Measurements from ENCODE around the gene CER1. TPM values are rescaled to one million over a fixed set of nuclear protein-coding genes. Genes with fewer than 3 reads are reported as not detected.

CER1 gene
- total RNA-seq, 4 donors from 2014 or later: not detected

DNA sequence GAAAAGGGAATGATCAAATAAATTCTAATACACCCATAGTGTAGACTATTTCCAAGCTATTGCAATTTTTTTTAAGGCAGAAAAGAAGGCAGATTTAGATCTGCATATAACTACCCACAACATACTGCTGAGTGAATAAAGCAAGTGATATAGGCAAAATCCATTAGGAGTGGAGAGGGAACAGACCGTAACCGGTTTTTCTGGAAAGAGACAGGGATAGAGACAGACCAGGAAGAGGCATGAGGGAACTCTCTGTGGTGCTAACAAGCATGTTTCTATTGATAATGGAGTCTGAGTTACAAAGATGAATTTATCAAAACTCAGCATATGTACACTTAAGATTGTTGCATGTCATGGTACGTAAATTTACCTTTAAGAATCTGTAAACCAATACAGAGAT is 43.8 kb downstream of the CER1 start:
- TF ChIP-seq POLR2AphosphoS5 (IDR thresholded peaks at IDR 0.05) (no peak), EP300 (IDR thresholded peaks at IDR 0.05) (no peak), POLR2A (IDR thresholded peaks at IDR 0.05) (no peak)
- TF ChIP-seq, protein P1, sequence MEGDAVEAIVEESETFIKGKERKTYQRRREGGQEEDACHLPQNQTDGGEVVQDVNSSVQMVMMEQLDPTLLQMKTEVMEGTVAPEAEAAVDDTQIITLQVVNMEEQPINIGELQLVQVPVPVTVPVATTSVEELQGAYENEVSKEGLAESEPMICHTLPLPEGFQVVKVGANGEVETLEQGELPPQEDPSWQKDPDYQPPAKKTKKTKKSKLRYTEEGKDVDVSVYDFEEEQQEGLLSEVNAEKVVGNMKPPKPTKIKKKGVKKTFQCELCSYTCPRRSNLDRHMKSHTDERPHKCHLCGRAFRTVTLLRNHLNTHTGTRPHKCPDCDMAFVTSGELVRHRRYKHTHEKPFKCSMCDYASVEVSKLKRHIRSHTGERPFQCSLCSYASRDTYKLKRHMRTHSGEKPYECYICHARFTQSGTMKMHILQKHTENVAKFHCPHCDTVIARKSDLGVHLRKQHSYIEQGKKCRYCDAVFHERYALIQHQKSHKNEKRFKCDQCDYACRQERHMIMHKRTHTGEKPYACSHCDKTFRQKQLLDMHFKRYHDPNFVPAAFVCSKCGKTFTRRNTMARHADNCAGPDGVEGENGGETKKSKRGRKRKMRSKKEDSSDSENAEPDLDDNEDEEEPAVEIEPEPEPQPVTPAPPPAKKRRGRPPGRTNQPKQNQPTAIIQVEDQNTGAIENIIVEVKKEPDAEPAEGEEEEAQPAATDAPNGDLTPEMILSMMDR (IDR thresholded peaks at IDR 0.05): no peak
- H3K4me1 ChIP-seq: no peaks in the 10 kb centered on the region
- H3K4me3 ChIP-seq: no peak overlapping the region
- 86% methylated on average over 3 of the region's 3 CpGs for WGBS
- H3K9me3 ChIP-seq: no peaks in the 10 kb centered on the region
- no peak for DNase-seq (ENCODE audit: low spot score in 2 of 2)
- no peak overlapping the region for H3K27ac ChIP-seq
- H3K36me3 ChIP-seq: no peaks in the 10 kb centered on the region
- H3K27me3 ChIP-seq: no peaks in the 10 kb centered on the region

DNA sequence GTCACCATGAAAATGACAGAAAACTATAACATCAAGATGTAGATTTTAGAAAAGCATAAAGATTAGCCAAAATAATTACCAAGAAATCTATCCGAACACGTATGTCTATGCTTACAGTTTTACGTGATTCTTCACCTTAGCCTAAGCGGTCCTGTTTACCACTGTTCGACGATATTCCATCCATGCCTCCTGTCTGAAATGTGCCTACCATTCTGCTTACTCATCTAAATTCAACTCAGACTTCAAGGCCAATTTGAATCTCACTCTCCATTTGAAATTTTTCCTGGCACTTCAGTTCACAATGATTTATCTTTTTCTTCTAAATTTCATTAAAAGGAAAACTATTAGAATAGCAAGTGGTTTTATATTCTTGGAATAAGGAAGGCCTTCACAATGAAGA is 44.7 kb downstream of the CER1 start:
- TF ChIP-seq, protein P1 (IDR thresholded peaks at IDR 0.05): no peak
- no peak for TF ChIP-seq EP300 (IDR thresholded peaks at IDR 0.05)
- TF ChIP-seq POLR2A (IDR thresholded peaks at IDR 0.05): no peak
- H3K27me3 ChIP-seq: no peaks in the 10 kb centered on the region
- no peaks in the 10 kb centered on the region for H3K9me3 ChIP-seq
- DNase-seq (ENCODE audit: low spot score in 2 of 2): no peak
- H3K4me1 ChIP-seq: no peaks in the 10 kb centered on the region
- H3K27ac ChIP-seq: no peak overlapping the region
- no peak overlapping the region for H3K4me3 ChIP-seq
- no peaks in the 10 kb centered on the region for H3K36me3 ChIP-seq
- WGBS: 88% methylated on average over 6 of the region's 6 CpGs

DNA sequence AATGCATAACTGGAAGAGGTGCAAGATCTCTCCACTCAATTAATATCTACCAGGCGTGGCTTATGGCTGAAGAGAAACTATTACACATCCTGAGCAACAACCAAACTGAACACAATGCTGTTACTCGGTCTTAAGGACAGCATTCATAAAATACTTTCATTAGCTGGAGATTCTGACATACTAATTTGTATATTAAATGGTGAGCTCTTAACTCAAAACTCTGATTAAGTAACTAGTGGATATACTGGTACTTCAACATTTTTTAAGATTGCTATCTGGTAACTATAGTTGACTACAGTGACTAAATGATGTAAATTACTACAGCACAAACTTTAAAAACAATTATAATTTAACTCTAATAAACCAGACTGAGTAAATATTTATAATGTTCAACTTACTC is 45.1 kb downstream of the CER1 start:
- no peak overlapping the region for H3K27ac ChIP-seq
- TF ChIP-seq POLR2AphosphoS5 (IDR thresholded peaks at IDR 0.05) (no peak), POLR2A (IDR thresholded peaks at IDR 0.05) (no peak)
- H3K4me3 ChIP-seq: no peak overlapping the region
- peaks cover 2% of the 10 kb centered on the region for H3K36me3 ChIP-seq
- no peaks in the 10 kb centered on the region for H3K9me3 ChIP-seq
- 56% methylated on average over 2 of the region's 2 CpGs for WGBS
- no peaks in the 10 kb centered on the region for H3K27me3 ChIP-seq
- no peaks in the 10 kb centered on the region for H3K4me1 ChIP-seq
- no peak for DNase-seq (ENCODE audit: low spot score in 2 of 2)

DNA sequence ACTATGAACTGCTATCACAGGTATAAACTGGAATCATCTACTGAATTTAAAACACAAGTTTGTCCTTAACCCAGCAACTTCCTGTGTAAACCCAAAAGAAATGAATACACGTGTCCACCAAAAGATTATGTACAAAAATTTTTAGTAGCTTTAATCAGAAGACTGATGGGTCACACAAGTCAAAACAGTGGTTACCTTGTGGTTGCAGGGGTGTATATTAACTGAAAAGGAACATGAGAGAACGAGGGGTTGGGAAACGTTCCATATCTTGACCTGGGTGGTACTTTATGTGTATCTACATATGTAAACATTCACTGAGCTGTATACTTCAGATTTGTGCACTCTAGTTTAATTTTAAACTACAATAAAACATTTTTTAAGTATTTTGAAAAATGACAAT is 47.9 kb downstream of the CER1 start:
- H3K27me3 ChIP-seq: no peaks in the 10 kb centered on the region
- 76% methylated on average over 3 of the region's 3 CpGs for WGBS
- no peak for DNase-seq (ENCODE audit: low spot score in 2 of 2)

DNA sequence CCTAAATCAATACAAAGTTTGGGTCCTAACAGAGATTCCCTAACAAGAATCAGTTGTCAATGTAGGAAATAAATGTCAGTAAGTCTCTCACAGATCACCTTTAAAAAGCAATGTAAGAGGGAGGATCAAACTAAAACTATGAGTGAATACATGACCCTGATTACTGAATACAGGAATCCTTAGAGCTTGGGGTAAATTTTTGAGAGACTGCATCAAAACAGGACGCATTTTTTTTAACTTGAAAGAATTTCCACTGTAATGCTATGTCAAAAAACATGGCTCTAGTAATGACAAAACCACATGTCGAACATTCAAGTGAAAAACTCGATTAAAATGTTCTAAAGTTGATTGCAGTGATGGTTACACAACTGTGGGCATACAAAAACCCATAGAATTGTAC is 51.2 kb downstream of the CER1 start:
- Histone ChIP-seq H3K4me1 (no peaks in the 10 kb centered on the region), H3K4me3 (no peak overlapping the region), H3K27me3 (no peaks in the 10 kb centered on the region), H3K36me3 (peaks cover 4% of the 10 kb centered on the region), H3K9me3 (no peaks in the 10 kb centered on the region), H3K27ac (no peak overlapping the region)
- 83% methylated on average over 3 of the region's 3 CpGs for WGBS
- no peak for TF ChIP-seq EP300 (IDR thresholded peaks at IDR 0.05)
- no peak for TF ChIP-seq POLR2AphosphoS5 (IDR thresholded peaks at IDR 0.05)
- TF ChIP-seq, protein P1 (IDR thresholded peaks at IDR 0.05): no peak
- no peak for TF ChIP-seq POLR2A (IDR thresholded peaks at IDR 0.05)
- no peak for DNase-seq (ENCODE audit: low spot score in 2 of 2)

More for the DNA sequence above, 47.9 kb downstream of the CER1 start:
- peaks cover 4% of the 10 kb centered on the region for H3K36me3 ChIP-seq
- no peak overlapping the region for H3K27ac ChIP-seq
- no peak overlapping the region for H3K4me3 ChIP-seq
- no peaks in the 10 kb centered on the region for H3K9me3 ChIP-seq
- no peaks in the 10 kb centered on the region for H3K4me1 ChIP-seq
- TF ChIP-seq POLR2AphosphoS5 (IDR thresholded peaks at IDR 0.05) (no peak), POLR2A (IDR thresholded peaks at IDR 0.05) (no peak), EP300 (IDR thresholded peaks at IDR 0.05) (no peak)
- TF ChIP-seq, protein P1 (IDR thresholded peaks at IDR 0.05): no peak

DNA sequence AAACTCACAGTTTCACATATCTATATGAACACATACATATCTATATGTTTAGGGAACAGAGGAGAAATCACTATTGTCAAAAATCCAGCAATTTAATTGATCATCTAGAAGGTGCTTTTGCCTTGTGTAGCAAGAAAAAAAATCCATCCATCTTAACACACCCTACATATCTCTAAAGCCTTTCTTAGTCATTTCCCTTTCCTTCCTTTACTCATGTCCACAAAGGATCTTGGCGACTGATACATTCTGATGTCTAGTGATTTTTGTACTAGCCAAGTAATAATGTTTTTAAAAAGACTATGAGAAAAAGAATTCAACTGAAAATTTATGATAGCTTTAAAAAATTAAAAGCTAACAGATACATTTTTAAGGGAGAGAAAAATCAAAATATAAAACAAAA is 51.8 kb downstream of the CER1 start:
- Histone ChIP-seq H3K4me1 (no peaks in the 10 kb centered on the region), H3K4me3 (no peak overlapping the region), H3K9me3 (no peaks in the 10 kb centered on the region), H3K27me3 (no peaks in the 10 kb centered on the region), H3K36me3 (peaks cover 4% of the 10 kb centered on the region), H3K27ac (no peak overlapping the region)
- TF ChIP-seq POLR2AphosphoS5 (IDR thresholded peaks at IDR 0.05) (no peak), POLR2A (IDR thresholded peaks at IDR 0.05) (no peak), EP300 (IDR thresholded peaks at IDR 0.05) (no peak)
- TF ChIP-seq, protein P1 (IDR thresholded peaks at IDR 0.05): no peak
- no peak for DNase-seq (ENCODE audit: low spot score in 2 of 2)
- 37% methylated on average over 1 of the region's 1 CpG for WGBS

All from suprapubic skin (tissue), 4 donors.